Measurements from ENCODE around the gene EYS. TPM values are rescaled to one million over a fixed set of nuclear protein-coding genes. Genes with fewer than 3 reads are reported as not detected.

Gene EYS
- total RNA-seq, 1 experiment from 2014 or later, result not detected

GRCh38 chr6:64815718-64816117 is 891.3 kb downstream of the EYS start:
- no TSS peak for BruUV-seq (replicated peaks)
- ChIA-PET CTCF (no interaction called here), POLR2A (no interaction called here)
- DNase-seq, result no peak
- Mint-ChIP-seq H3K4me1 (ENCODE audit: low read depth, unreplicated experiment) (no peaks in the 10 kb centered on the region), H3K9me3 (ENCODE audit: unreplicated experiment) (no peaks in the 10 kb centered on the region), H3K36me3 (ENCODE audit: insufficient read depth, unreplicated experiment) (no peaks in the 10 kb centered on the region), H3K4me3 (ENCODE audit: unreplicated experiment) (no peak overlapping the region), H3K27ac (ENCODE audit: unreplicated experiment) (no peak overlapping the region), H3K27me3 (ENCODE audit: insufficient read depth, unreplicated experiment) (no peaks in the 10 kb centered on the region)
- H3K9me3 ChIP-seq, result no peaks in the 10 kb centered on the region
- intact Hi-C loops (cut with micrococcal nuclease; ENCODE audit: unreplicated experiment), result no loop called here
- H3K4me1 ChIP-seq, result no peaks in the 10 kb centered on the region
- no peaks in the 10 kb centered on the region for H3K27me3 ChIP-seq (replicated peaks; ENCODE audit: control insufficient read depth, insufficient read depth, low read length)
- no peaks in the 10 kb centered on the region for H3K36me3 ChIP-seq (ENCODE audit: control insufficient read depth, insufficient read depth, low read length)
- TF ChIP-seq CTCF (IDR thresholded peaks at IDR 0.05; ENCODE audit: insufficient read depth in 1 of 2, low read depth in 1 of 2, low read length in 1 of 2, severe bottlenecking in 1 of 2, unreplicated experiment in 1 of 2), result no peak
- H3K4me3 ChIP-seq (ENCODE audit: low read depth, low read length), result no peak overlapping the region

GRCh38 chr6:64812138-64812537 is 894.9 kb downstream of the EYS start:
- Mint-ChIP-seq H3K4me3 (ENCODE audit: unreplicated experiment) (no peak overlapping the region), H3K36me3 (ENCODE audit: insufficient read depth, unreplicated experiment) (no peaks in the 10 kb centered on the region), H3K27ac (ENCODE audit: unreplicated experiment) (no peak overlapping the region), H3K27me3 (ENCODE audit: insufficient read depth, unreplicated experiment) (no peaks in the 10 kb centered on the region), H3K9me3 (ENCODE audit: unreplicated experiment) (no peaks in the 10 kb centered on the region), H3K4me1 (ENCODE audit: low read depth, unreplicated experiment) (no peaks in the 10 kb centered on the region)
- Histone ChIP-seq H3K27me3 (replicated peaks; ENCODE audit: control insufficient read depth, insufficient read depth, low read length) (no peaks in the 10 kb centered on the region), H3K4me3 (ENCODE audit: low read depth, low read length) (no peak overlapping the region), H3K36me3 (ENCODE audit: control insufficient read depth, insufficient read depth, low read length) (no peaks in the 10 kb centered on the region), H3K9me3 (no peaks in the 10 kb centered on the region), H3K4me1 (no peaks in the 10 kb centered on the region)
- no peak for DNase-seq
- BruUV-seq (replicated peaks), result no TSS peak
- CTCF ChIA-PET, result no interaction called here
- POLR2A ChIA-PET, result no interaction called here
- intact Hi-C loops (cut with micrococcal nuclease; ENCODE audit: unreplicated experiment), result no loop called here
- TF ChIP-seq CTCF (IDR thresholded peaks at IDR 0.05; ENCODE audit: insufficient read depth in 1 of 2, low read depth in 1 of 2, low read length in 1 of 2, severe bottlenecking in 1 of 2, unreplicated experiment in 1 of 2), result no peak

GRCh38 chr6:64811119-64811518 is 895.9 kb downstream of the EYS start:
- Histone ChIP-seq H3K27me3 (replicated peaks; ENCODE audit: control insufficient read depth, insufficient read depth, low read length) (no peaks in the 10 kb centered on the region), H3K4me1 (no peaks in the 10 kb centered on the region), H3K4me3 (ENCODE audit: low read depth, low read length) (no peak overlapping the region), H3K36me3 (ENCODE audit: control insufficient read depth, insufficient read depth, low read length) (no peaks in the 10 kb centered on the region), H3K9me3 (no peaks in the 10 kb centered on the region)
- Mint-ChIP-seq H3K9me3 (ENCODE audit: unreplicated experiment) (no peaks in the 10 kb centered on the region), H3K27me3 (ENCODE audit: insufficient read depth, unreplicated experiment) (no peaks in the 10 kb centered on the region), H3K4me3 (ENCODE audit: unreplicated experiment) (no peak overlapping the region), H3K36me3 (ENCODE audit: insufficient read depth, unreplicated experiment) (no peaks in the 10 kb centered on the region), H3K27ac (ENCODE audit: unreplicated experiment) (no peak overlapping the region), H3K4me1 (ENCODE audit: low read depth, unreplicated experiment) (no peaks in the 10 kb centered on the region)
- DNase-seq, result no peak
- TF ChIP-seq CTCF (IDR thresholded peaks at IDR 0.05; ENCODE audit: insufficient read depth in 1 of 2, low read depth in 1 of 2, low read length in 1 of 2, severe bottlenecking in 1 of 2, unreplicated experiment in 1 of 2), result no peak
- no TSS peak for BruUV-seq (replicated peaks)
- POLR2A ChIA-PET, result no interaction called here
- CTCF ChIA-PET, result no interaction called here
- intact Hi-C loops (cut with micrococcal nuclease; ENCODE audit: unreplicated experiment), result no loop called here

Data from Caco-2 (cell line).